ENCODE measurements around the gene KIAA1755. TPM values are rescaled to one million over a fixed set of nuclear protein-coding genes. Genes with fewer than 3 reads are reported as not detected.

Gene KIAA1755
- total RNA-seq, 1 donor from 2014 or later = 1.1 TPM

GRCh38 chr20:38203981-38204357, 56.6 kb downstream of the KIAA1755 start:
- no peaks in the 10 kb centered on the region for H4K20me1 ChIP-seq (ENCODE audit: insufficient read depth, low read length)
- H3K27ac ChIP-seq (ENCODE audit: low read depth, low read length) = no peak overlapping the region
- TF ChIP-seq EZH2 (IDR thresholded peaks at IDR 0.05; ENCODE audit: insufficient read depth, low read length) = no peak
- no peak for TF ChIP-seq CTCF (IDR thresholded peaks at IDR 0.05; ENCODE audit: insufficient read depth, low read depth, low read length)
- no peak overlapping the region for H3K4me2 ChIP-seq (ENCODE audit: low read length)
- no peak for DNase-seq (ENCODE audit: low read depth)
- peaks cover 1% of the 10 kb centered on the region for H3K36me3 Mint-ChIP-seq (ENCODE audit: low read depth, unreplicated experiment)
- no peaks in the 10 kb centered on the region for H3K79me2 ChIP-seq (ENCODE audit: insufficient read depth, low read length)
- peaks cover 4% of the 10 kb centered on the region for H3K27me3 Mint-ChIP-seq (ENCODE audit: low read depth, unreplicated experiment)
- H3K4me1 ChIP-seq (ENCODE audit: insufficient read depth, low read length) = peaks cover 6% of the 10 kb centered on the region
- H3K9ac ChIP-seq (ENCODE audit: low read length) = no peak overlapping the region
- H3K27me3 ChIP-seq (ENCODE audit: insufficient read depth, low read length) = no peaks in the 10 kb centered on the region
- FAIRE-seq = no peak
- H3K9me3 Mint-ChIP-seq (ENCODE audit: unreplicated experiment) = peaks cover 1% of the 10 kb centered on the region
- no peaks in the 10 kb centered on the region for H3K9me3 ChIP-seq (ENCODE audit: insufficient read depth, low read depth, low read length)
- no peak overlapping the region for H3K27ac Mint-ChIP-seq (ENCODE audit: unreplicated experiment)
- no peaks in the 10 kb centered on the region for H3K36me3 ChIP-seq (ENCODE audit: insufficient read depth, low read length)
- H3K4me3 Mint-ChIP-seq (ENCODE audit: unreplicated experiment) = no peak overlapping the region
- no peak overlapping the region for H3K4me3 ChIP-seq (ENCODE audit: insufficient read depth, low read depth, low read length)
- no peak overlapping the region for H2AFZ ChIP-seq (ENCODE audit: low read depth, low read length)
- peaks cover 9% of the 10 kb centered on the region for H3K4me1 Mint-ChIP-seq (ENCODE audit: low read depth, unreplicated experiment)

DNA sequence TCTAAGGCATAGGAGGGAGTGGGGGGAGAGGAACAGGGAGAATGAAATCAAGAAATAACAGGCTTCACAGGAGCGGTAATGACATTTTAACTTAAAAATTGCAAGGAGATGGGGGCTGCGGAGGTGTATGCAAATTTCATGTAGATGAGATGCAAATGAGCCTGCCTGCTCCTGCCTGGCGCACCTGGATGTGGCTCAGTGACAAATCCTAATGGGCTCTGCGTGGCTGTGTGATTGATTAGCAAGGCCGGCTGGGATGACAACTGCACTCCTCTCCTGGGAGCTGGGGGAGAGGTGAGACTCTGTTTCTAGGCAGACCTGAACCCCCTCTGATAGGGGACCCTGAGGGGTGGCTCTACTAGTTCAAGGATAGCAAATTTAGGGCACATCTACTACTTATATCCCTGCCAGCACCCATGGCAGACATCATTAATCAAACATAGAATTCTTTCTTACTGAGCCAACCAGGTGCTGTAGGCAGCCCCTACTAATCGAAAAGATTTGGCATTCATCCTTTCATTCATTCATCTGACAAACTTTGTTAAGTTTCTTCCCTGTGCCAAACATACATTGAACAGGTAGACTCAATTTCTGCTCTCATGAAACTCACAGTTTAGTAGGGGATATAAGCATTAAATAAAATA, 57.1 kb downstream of the KIAA1755 start:
- DNase-seq (ENCODE audit: low read depth) = no peak
- Histone ChIP-seq H3K4me1 (ENCODE audit: insufficient read depth, low read length) (peaks cover 8% of the 10 kb centered on the region), H3K9me3 (ENCODE audit: insufficient read depth, low read depth, low read length) (no peaks in the 10 kb centered on the region), H3K4me3 (ENCODE audit: insufficient read depth, low read depth, low read length) (no peak overlapping the region), H3K4me2 (ENCODE audit: low read length) (no peak overlapping the region), H3K36me3 (ENCODE audit: insufficient read depth, low read length) (no peaks in the 10 kb centered on the region), H3K27me3 (ENCODE audit: insufficient read depth, low read length) (no peaks in the 10 kb centered on the region), H3K9ac (ENCODE audit: low read length) (no peak overlapping the region), H3K27ac (ENCODE audit: low read depth, low read length) (no peak overlapping the region), H2AFZ (ENCODE audit: low read depth, low read length) (no peak overlapping the region), H4K20me1 (ENCODE audit: insufficient read depth, low read length) (no peaks in the 10 kb centered on the region), H3K79me2 (ENCODE audit: insufficient read depth, low read length) (no peaks in the 10 kb centered on the region)
- H3K4me3 Mint-ChIP-seq (ENCODE audit: unreplicated experiment) = no peak overlapping the region
- H3K36me3 Mint-ChIP-seq (ENCODE audit: low read depth, unreplicated experiment) = peaks cover 1% of the 10 kb centered on the region
- no peak for TF ChIP-seq EZH2 (IDR thresholded peaks at IDR 0.05; ENCODE audit: insufficient read depth, low read length)
- no peak for TF ChIP-seq CTCF (IDR thresholded peaks at IDR 0.05; ENCODE audit: insufficient read depth, low read depth, low read length)
- peaks cover 10% of the 10 kb centered on the region for H3K4me1 Mint-ChIP-seq (ENCODE audit: low read depth, unreplicated experiment)
- H3K27me3 Mint-ChIP-seq (ENCODE audit: low read depth, unreplicated experiment) = peaks cover 2% of the 10 kb centered on the region
- no peak for FAIRE-seq
- H3K27ac Mint-ChIP-seq (ENCODE audit: unreplicated experiment) = no peak overlapping the region
- H3K9me3 Mint-ChIP-seq (ENCODE audit: unreplicated experiment) = peaks cover 1% of the 10 kb centered on the region

DNA sequence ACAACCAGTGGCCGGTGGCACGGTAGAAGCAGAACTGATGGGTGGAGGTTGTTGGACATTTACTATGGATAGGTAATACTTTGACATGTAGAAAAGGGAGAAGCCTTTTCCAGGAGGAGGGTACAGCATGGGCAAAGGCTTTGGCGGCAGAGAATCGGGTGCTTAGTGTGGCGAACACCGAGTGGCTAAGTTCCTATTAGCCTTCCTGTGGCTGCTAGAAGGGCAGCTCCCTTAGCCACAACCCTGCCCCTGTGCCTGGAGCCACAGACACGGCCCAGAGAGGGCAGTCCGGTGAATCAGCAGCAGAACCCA, 57.6 kb downstream of the KIAA1755 start:
- Histone ChIP-seq H3K4me2 (ENCODE audit: low read length) (no peak overlapping the region), H4K20me1 (ENCODE audit: insufficient read depth, low read length) (no peaks in the 10 kb centered on the region), H3K9ac (ENCODE audit: low read length) (no peak overlapping the region), H2AFZ (ENCODE audit: low read depth, low read length) (no peak overlapping the region), H3K36me3 (ENCODE audit: insufficient read depth, low read length) (no peaks in the 10 kb centered on the region), H3K4me1 (ENCODE audit: insufficient read depth, low read length) (peaks cover 11% of the 10 kb centered on the region), H3K79me2 (ENCODE audit: insufficient read depth, low read length) (no peaks in the 10 kb centered on the region), H3K4me3 (ENCODE audit: insufficient read depth, low read depth, low read length) (no peak overlapping the region), H3K9me3 (ENCODE audit: insufficient read depth, low read depth, low read length) (no peaks in the 10 kb centered on the region), H3K27ac (ENCODE audit: low read depth, low read length) (no peak overlapping the region), H3K27me3 (ENCODE audit: insufficient read depth, low read length) (no peaks in the 10 kb centered on the region)
- TF ChIP-seq EZH2 (IDR thresholded peaks at IDR 0.05; ENCODE audit: insufficient read depth, low read length) (no peak), CTCF (IDR thresholded peaks at IDR 0.05; ENCODE audit: insufficient read depth, low read depth, low read length) (no peak)
- DNase-seq (ENCODE audit: low read depth) (no peak), FAIRE-seq (no peak)
- H3K4me3 Mint-ChIP-seq (ENCODE audit: unreplicated experiment) = no peak overlapping the region
- no peak overlapping the region for H3K27ac Mint-ChIP-seq (ENCODE audit: unreplicated experiment)
- H3K36me3 Mint-ChIP-seq (ENCODE audit: low read depth, unreplicated experiment) = peaks cover 1% of the 10 kb centered on the region
- no peaks in the 10 kb centered on the region for H3K9me3 Mint-ChIP-seq (ENCODE audit: unreplicated experiment)
- H3K4me1 Mint-ChIP-seq (ENCODE audit: low read depth, unreplicated experiment) = peaks cover 11% of the 10 kb centered on the region
- no peaks in the 10 kb centered on the region for H3K27me3 Mint-ChIP-seq (ENCODE audit: low read depth, unreplicated experiment)

Data from astrocyte (in vitro differentiated cells and primary cell).